Kidney epithelial cell (primary cell): Measurements from ENCODE around the gene RERE. TPM values are rescaled to one million over a fixed set of nuclear protein-coding genes. Genes with fewer than 3 reads are reported as not detected.

Experiments used
- DNase-seq: peaks from one replicate; pipeline ENCODE4 v3.0.0-alpha.2; 2010; ENCODE audit warnings: low read depth
- H3K27me3 ChIP-seq: 2 replicates; pipeline ENCODE4 v1.6.0; 2011; ENCODE audit warnings: low read length; ENCODE audit not compliant: control insufficient read depth, insufficient read depth
- H3K36me3 ChIP-seq: 2 replicates; pipeline ENCODE4 v1.5.1; 2011; ENCODE audit warnings: low read length; ENCODE audit not compliant: control insufficient read depth, insufficient read depth
- H3K4me3 ChIP-seq: 2 replicates; pipeline ENCODE4 v1.5.1; 2011; ENCODE audit warnings: low read depth, mild to moderate bottlenecking, control low read depth, low read length
- total RNA-seq: library from RNA; depleted of rRNA; stranded (reverse); fragments of >200 nt; gene quantifications from 2 replicates; pipeline ENCODE4 v1.2.3, GENCODE V29; 2015
- TF ChIP-seq, protein P1 (sequence below): IDR thresholded peaks from 2 replicates; pipeline ENCODE4 v1.5.1; 2011; ENCODE audit warnings: mild to moderate bottlenecking, moderate library complexity, low read length, control low read depth, inconsistent platforms; ENCODE audit not compliant: insufficient read depth, poor library complexity, severe bottlenecking

Gene RERE
- total RNA-seq, 1 donor from 2014 or later: 47.5 TPM

DNA sequence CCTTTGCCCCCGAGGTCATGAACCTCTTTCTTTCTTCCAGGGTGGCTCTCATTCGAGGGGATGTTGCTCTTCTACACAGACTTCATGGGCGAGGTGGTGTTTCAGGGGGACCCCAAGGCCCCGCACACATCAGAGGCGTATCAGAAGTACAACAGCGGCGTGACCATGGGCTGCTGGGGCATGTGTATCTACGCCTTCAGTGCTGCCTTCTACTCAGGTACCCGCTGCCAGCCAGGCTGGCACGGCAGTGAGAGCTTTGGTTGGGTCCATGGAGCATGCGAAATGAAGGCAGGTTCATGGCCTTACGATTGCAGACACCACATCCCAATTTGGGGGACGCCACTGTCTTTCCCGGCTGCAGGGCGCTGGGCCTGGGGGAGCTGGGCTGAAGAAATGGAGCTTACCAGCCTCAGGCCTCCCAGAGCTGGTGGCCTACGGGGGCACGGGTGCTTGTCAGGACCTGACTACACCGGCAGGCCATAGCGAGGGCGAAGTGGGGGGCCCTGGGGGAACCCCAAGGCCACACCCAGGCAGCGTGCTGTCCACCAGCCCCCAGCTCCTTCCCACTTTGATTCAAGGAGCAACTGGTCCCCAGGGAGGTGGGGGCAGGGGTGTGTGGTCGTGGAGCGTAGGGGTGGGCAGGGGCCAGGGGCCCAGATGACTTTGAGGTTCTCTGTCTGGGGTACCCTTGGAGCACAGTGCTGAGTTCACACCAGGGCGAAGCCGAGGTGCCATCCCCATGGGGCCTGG lies 479.5 kb downstream of the RERE start:
- Histone ChIP-seq H3K4me3 (no peak overlapping the region), H3K27me3 (no peaks in the 10 kb centered on the region), H3K36me3 (no peaks in the 10 kb centered on the region)
- TF ChIP-seq, protein P1, sequence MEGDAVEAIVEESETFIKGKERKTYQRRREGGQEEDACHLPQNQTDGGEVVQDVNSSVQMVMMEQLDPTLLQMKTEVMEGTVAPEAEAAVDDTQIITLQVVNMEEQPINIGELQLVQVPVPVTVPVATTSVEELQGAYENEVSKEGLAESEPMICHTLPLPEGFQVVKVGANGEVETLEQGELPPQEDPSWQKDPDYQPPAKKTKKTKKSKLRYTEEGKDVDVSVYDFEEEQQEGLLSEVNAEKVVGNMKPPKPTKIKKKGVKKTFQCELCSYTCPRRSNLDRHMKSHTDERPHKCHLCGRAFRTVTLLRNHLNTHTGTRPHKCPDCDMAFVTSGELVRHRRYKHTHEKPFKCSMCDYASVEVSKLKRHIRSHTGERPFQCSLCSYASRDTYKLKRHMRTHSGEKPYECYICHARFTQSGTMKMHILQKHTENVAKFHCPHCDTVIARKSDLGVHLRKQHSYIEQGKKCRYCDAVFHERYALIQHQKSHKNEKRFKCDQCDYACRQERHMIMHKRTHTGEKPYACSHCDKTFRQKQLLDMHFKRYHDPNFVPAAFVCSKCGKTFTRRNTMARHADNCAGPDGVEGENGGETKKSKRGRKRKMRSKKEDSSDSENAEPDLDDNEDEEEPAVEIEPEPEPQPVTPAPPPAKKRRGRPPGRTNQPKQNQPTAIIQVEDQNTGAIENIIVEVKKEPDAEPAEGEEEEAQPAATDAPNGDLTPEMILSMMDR: no peak
- no peak for DNase-seq

DNA sequence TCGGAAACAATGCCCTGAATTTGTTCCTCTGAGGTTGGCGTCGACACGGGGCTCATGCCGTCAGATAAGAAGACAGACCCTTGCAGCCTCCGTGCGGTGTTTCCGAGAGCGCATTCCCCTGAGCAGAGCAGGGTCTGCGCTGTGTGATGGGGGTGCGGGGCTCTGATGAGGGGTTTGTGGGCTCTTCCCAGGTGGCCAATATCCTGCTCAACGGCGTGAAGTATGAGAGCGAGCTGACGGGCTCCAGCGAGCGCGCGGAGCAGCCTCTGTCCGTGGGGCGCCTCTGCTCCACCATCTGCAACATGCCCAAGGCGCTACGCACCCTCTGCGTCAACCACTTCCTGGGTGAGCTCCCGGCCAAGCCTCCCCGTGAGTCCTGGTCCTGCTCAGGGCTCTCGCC lies 482.2 kb downstream of the RERE start:
- Histone ChIP-seq H3K36me3 (no peaks in the 10 kb centered on the region), H3K4me3 (no peak overlapping the region), H3K27me3 (no peaks in the 10 kb centered on the region)
- TF ChIP-seq, protein P1: no peak
- no peak for DNase-seq

DNA sequence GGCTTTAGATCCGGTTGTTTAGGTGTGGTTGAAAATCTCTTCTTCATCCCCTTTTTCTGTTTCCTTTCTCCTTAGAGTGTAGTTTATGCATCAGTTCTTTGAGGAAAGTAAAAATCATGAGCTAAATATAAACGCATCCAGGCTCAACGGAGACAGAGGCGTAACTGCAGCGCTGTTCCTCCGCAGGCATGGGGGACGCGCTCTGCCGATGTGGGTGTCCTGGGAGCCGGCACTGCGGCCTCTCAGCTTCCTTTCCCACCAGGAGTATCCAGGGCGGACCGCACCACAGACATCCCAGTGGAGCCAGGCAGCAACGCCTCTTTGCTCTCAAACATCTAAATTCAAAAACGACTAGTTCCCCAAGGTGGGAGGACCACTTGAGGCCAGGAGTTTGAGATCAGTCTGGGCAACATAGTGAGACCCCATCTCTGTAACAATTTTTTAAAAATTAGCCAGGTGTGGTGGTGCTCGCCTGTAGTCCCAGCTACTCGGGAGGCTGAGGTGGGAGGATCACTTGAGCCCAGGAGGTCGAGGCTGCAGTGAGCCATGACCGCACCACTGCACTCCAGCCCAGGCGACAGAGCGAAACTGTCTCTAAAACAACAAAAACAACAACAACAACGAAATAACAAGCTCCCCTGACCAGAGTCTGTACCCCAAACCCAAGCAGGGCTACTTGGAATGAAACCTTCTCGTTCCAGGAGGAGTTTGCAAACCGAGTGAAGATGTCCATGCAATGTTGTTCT lies 483.2 kb downstream of the RERE start:
- TF ChIP-seq, protein P1: no peak
- H3K27me3 ChIP-seq: no peaks in the 10 kb centered on the region
- H3K36me3 ChIP-seq: no peaks in the 10 kb centered on the region
- DNase-seq: no peak
- no peak overlapping the region for H3K4me3 ChIP-seq

DNA sequence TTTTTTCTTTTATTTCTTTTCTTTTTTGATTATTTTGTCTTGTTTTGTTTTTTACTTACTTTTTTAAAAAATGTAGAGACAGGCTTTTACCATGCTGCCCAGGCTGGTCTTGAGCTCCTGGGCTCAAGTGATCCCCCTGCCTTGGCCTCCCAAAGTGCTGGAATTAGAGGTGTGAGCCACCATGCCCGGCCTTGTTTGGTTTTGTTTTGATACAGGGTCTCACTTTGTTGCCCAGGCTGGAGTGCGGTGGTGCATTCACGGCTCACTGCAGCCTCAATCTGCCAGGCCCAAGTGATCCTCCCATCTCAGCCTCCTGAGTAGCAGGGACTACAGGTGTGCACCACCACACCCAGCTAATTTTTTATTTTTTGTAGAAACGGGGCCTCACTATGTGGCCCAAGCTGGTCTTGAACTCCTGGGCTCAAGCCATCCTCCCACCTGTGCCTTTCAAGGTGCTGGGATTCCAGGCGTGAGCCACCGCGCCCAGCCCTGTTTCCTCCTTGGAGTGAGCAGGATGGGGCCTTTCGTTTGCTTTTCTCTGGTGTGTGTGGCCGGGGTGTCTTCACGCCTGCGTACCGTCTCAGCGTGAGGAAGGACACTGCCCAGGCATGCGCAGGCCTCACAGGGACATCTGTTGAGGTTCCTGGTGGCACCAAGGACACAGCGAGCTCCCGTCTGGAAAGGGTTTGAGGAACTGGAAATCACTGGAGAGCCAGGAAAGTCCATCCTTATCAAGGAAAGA lies 484.0 kb downstream of the RERE start:
- H3K36me3 ChIP-seq: no peaks in the 10 kb centered on the region
- H3K27me3 ChIP-seq: no peaks in the 10 kb centered on the region
- no peak for DNase-seq
- TF ChIP-seq, protein P1: no peak
- H3K4me3 ChIP-seq: no peak overlapping the region

DNA sequence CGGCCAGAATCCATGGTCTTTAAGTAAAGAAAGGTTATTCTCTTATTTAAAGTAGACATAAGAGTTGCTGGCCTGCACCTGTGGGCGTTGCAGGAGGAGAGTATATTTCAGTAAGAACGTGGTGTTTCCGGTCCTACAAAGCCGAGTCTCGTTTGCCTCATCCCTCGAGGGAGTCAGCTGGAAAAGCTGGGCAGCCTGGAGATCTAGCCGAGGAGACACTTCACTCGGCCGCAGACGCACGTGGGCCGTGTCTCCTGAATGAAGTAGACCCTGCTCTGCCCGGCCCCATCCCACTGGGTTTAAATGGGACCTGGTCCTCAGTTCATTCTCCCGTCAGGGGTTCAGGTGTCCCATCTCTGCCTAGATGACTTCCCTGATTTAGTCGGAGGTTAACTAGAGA lies 484.6 kb downstream of the RERE start:
- Histone ChIP-seq H3K36me3 (no peaks in the 10 kb centered on the region), H3K27me3 (no peaks in the 10 kb centered on the region), H3K4me3 (no peak overlapping the region)
- DNase-seq: no peak
- TF ChIP-seq, protein P1: no peak
